ENCODE results near the gene NELFE.
"Not testable (repeated sequence)": the region's sequence is repeated elsewhere in the genome, so short reads cannot be mapped to it uniquely, and the experiment has no call there.

Gene NELFE, protein sequence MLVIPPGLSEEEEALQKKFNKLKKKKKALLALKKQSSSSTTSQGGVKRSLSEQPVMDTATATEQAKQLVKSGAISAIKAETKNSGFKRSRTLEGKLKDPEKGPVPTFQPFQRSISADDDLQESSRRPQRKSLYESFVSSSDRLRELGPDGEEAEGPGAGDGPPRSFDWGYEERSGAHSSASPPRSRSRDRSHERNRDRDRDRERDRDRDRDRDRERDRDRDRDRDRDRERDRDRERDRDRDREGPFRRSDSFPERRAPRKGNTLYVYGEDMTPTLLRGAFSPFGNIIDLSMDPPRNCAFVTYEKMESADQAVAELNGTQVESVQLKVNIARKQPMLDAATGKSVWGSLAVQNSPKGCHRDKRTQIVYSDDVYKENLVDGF

DNA sequence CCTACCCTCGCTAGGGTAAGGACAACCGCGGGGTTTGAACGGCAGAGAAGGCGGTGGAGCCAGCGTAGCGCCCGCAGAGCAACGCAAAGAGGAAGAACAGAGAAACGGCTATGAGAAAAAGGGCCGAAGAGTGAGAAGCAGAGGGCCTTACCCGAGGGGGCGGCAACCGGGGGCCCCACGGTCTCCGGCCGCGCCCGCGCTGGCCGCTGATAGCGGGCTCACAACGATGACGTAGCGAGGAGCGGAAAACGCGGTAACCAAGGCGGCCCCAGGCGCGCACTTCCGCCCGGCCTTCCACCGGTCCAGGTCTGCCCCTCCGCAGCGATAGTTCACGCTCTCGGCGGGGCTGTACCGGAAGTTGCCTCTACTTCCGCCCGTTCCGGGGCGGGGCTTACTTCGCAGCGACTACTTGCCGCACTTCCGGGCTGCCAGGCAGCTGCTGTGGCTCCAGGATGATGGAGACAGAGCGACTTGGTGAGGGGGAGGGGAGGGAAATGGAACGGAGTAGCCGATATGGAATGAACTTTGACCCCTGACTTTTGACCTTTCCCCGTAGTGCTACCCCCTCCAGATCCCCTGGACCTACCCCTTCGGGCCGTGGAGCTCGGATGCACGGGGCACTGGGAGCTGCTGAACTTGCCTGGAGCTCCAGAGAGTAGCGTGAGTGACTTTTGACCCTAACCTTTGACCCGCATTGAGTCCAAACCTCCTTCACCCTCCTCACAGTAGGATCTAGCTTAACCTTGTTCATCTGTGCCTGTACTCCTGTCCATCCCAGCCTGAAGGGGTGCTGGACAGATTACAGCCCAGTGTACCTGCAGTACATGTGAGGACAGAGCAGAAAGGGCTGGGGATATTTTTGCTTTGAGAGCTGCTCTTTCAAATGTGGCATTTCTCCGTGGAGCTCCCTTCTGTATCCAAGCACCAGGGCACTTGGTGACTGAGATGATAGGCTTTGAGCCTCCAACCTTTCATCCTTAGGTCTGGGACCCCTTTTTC lies at the start of gene NELFE, which contains the start of gene SKIC2:
TSS of gene NELFE (minus strand) at position 231 of the 999 bp plus-strand sequence. CDS start 525 bp downstream, outside the sequence.
TSS of gene SKIC2 (plus strand) at position 435 of the 999 bp plus-strand sequence. CDS start at position 453, 18 bp downstream.
- DNase-seq (ENCODE audit: low read depth in 2 of 2) = peak; percentile 96 to 97

- DNase-seq (ENCODE audit: low read depth in 2 of 2) = not testable (repeated sequence)
Observed at GRCh38 chr6:32008037-32008436, 49.3 kb upstream of the NELFE start.

DNA sequence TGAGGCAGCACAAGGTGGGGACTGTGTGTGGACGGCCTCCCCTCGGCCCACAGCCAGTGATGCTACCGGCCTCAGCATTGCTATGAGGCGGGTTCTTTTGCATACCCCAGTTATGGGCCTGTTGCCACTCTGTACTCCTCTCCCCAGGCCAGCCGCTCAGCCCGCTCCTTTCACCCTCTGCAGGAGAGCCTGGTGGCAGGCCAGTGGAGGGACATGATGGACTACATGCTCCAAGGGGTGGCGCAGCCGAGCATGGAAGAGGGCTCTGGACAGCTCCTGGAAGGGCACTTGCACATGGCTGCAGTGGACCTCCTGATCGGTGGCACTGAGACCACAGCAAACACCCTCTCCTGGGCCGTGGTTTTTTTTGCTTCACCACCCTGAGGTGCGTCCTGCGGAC lies 48.3 kb upstream of the NELFE start:
- DNase-seq (ENCODE audit: low read depth in 2 of 2) = not testable (repeated sequence)

DNA sequence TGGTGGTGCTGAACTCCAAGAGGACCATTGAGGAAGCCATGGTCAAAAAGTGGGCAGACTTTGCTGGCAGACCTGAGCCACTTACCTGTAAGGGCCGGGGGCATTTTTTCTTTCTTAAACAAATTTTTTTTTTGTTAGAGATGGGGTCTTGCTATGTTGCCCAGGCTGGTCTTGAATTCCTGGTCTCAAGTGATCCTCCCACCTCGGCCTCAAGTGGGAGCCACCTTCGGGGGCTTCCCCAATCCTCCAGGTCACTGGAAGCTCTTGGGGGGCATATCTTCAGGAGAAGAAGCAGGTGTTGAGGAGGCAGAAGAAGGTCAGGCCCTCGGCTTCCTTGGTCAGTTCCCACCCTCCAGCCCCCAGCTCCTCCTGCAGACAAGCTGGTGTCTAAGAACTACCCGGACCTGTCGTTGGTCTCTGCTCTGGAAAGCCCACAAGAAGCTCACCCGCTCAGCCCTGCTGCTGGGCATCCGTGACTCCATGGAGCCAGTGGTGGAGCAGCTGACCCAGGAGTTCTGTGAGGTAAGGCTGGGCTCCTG lies 47.3 kb upstream of the NELFE start:
- not testable (repeated sequence) for DNase-seq (ENCODE audit: low read depth in 2 of 2)

GRCh38 chr6:32005538-32005880 lies 46.7 kb upstream of the NELFE start:
- DNase-seq (ENCODE audit: low read depth in 2 of 2) = not testable (repeated sequence)

- not testable (repeated sequence) for DNase-seq (ENCODE audit: low read depth in 2 of 2)
Observed at GRCh38 chr6:32004864-32005537, 46.2 kb upstream of the NELFE start.

GRCh38 chr6:32004393-32004792 lies 45.6 kb upstream of the NELFE start:
- not testable (repeated sequence) for DNase-seq (ENCODE audit: low read depth in 2 of 2)

GRCh38 chr6:32003301-32003700 lies 44.5 kb upstream of the NELFE start:
- DNase-seq (ENCODE audit: low read depth in 2 of 2) = not testable (repeated sequence)

GRCh38 chr6:32002546-32003268 lies 43.9 kb upstream of the NELFE start:
- not testable (repeated sequence) for DNase-seq (ENCODE audit: low read depth in 2 of 2)

- DNase-seq (ENCODE audit: low read depth in 2 of 2) = not testable (repeated sequence)
Observed at GRCh38 chr6:31996385-31996784, 37.6 kb upstream of the NELFE start.

DNA sequence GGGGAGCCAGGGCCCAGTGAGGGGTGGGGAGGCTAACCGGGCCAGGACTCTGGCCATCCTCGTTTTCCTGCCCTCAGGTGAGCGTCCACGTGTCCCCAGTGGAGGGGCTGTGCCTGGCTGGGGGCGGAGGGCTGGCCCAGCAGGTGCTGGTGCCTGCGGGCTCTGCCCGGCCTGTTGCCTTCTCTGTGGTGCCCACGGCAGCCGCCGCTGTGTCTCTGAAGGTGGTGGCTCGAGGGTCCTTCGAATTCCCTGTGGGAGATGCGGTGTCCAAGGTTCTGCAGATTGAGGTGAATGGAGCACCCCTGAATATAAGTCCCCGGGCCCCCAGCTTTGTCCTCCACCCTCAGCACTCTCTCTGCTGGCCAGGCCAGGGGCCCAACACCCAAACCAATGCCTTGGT lies 35.6 kb upstream of the NELFE start:
- not testable (repeated sequence) for DNase-seq (ENCODE audit: low read depth in 2 of 2)

DNA sequence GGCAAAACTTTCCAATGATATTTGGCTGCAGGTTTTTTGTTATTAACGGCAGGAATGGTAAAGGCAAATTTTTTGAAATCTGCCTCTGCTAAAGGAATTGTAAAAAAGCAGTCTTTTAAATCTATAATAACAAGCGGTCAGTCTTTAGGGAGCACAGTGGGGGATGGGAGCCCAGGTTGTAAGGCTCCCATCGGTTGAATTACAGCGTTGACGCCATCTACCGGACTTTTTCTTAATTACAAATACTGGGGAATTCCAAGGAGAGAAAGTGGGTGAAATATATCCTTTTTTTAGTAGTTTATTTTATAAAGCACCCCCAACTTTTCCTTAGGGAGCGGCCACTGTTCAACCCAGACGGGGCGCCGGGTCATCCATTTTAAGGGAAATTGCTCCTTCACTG lies 30.6 kb upstream of the NELFE start:
- not testable (repeated sequence) for DNase-seq (ENCODE audit: low read depth in 2 of 2)

DNA sequence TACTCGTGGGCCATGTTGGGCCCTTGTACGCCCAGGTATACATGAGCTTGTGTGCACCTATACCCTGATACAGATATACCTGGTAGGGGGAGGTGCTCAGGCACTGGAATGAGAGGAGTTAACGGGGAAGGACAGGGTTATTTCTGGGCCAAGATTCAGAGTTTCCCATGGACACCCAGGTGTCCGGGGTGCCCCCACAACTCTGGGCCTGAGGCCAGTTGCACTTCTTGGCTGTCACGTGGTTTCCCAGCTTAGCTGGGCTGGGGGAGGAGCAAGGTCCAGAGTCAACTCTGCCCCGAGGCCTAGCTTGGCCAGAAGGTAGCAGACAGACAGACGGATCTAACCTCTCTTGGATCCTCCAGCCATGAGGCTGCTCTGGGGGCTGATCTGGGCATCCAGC lies 23.0 kb upstream of the NELFE start, which contains the start of gene C4A:
TSS of gene C4A (plus strand) at position 314 of the 400 bp plus-strand sequence. CDS start at position 365, 51 bp downstream.
- DNase-seq (ENCODE audit: low read depth in 2 of 2) = not testable (repeated sequence)

- not testable (repeated sequence) for DNase-seq (ENCODE audit: low read depth in 2 of 2)
Observed at GRCh38 chr6:31980998-31981397, 22.2 kb upstream of the NELFE start.

- DNase-seq (ENCODE audit: low read depth in 2 of 2) = not testable (repeated sequence)
Observed at GRCh38 chr6:31980195-31980876, 21.6 kb upstream of the NELFE start.

DNA sequence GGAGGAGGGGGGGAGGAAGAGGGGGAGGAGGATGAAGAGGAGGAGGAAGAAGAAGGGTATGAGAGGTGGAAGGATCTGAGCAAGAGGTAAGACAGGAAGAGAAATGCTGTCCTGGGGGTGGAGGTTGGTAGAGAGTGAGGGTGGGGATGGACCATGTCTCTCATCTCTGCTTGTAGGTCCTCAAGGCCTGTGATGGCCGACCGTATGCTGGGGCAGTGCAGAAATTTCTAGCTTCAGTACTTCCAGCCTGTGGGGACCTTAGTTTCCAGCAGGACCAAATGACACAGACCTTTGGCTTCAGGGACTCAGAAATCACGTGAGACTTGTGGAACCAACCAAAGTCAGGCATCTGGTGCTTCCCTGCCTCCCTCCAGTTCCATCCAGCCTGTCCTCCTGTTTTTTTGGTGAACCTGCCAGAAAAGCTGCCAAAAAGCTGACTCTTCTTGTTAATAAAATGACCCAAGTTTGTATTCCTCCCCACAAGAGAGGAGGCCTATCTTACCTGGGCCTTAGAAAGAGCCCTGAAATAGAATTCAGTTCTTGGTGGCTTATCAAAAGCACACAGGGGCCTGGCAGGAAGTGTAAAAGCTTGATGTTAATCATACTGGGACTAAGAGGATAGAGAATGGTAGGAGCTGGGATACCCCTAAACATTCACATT lies 20.6 kb upstream of the NELFE start:
- DNase-seq (ENCODE audit: low read depth in 2 of 2) = no peak

- no peak for DNase-seq (ENCODE audit: low read depth in 2 of 2)
Observed at GRCh38 chr6:31978831-31979230, 20.1 kb upstream of the NELFE start.

GRCh38 chr6:31977816-31978431 lies 19.2 kb upstream of the NELFE start:
- no peak for DNase-seq (ENCODE audit: low read depth in 2 of 2)

- not testable (repeated sequence) for DNase-seq (ENCODE audit: low read depth in 2 of 2)
Observed at GRCh38 chr6:31976065-31976464, 17.3 kb upstream of the NELFE start.
